Adrenal gland (tissue), 12 donors: ENCODE data around the gene RAPGEF4. TPM values are rescaled to one million over a fixed set of nuclear protein-coding genes. Genes with fewer than 3 reads are reported as not detected.

Experiments
- DNase-seq, 7 donors: peaks; one replicate each; pipeline ENCODE4 v3.0.0-alpha.2; 2019 to 2020
- H3K27ac ChIP-seq, 5 donors: fragments of 200-600 bp; sonication (generic) in 4 of 5; 1 replicate in 3 of 5; 2 replicates in 2 of 5; pipeline versions ENCODE4 v1.5.1 to v1.8.0; 2016 to 2020; ENCODE audit warnings: mild to moderate bottlenecking in 1 of 5
- H3K27me3 ChIP-seq: fragments of 200-600 bp; 2 replicates; pipeline ENCODE4 v1.8.0; 2021
- H3K36me3 ChIP-seq, 2 donors: fragments of 200-600 bp; replicated peaks in 1 of 2; 1 replicate in 1 of 2; 2 replicates in 1 of 2; pipeline versions ENCODE4 v1.5.1 to v1.8.0; 2018 to 2022
- H3K4me1 ChIP-seq, 2 donors: fragments of 200-600 bp; replicated peaks in 1 of 2; 1 replicate in 1 of 2; 2 replicates in 1 of 2; pipeline versions ENCODE4 v1.5.1 to v1.8.0; 2018 to 2021
- H3K4me3 ChIP-seq, 4 donors: fragments of 200-600 bp; sonication (generic) in 3 of 4; one replicate each; pipeline ENCODE4 v1.5.1; 2016 to 2018
- H3K9me3 ChIP-seq, 3 donors: fragments of 200-600 bp; sonication (generic) in 1 of 3; replicated peaks in 1 of 3; 1 replicate in 2 of 3; 2 replicates in 1 of 3; pipeline versions ENCODE4 v1.5.1 to v1.8.0; 2016 to 2021
- POLR2A ChIP-seq, 2 donors: fragments of 450-650 bp; IDR thresholded peaks; one replicate each; pipeline ENCODE4 v1.6.1; 2017; ENCODE audit warnings: antibody characterized with exemption in 2 of 2, mild to moderate bottlenecking in 2 of 2, moderate library complexity in 1 of 2
- WGBS, 4 donors: extraction: QIAGEN DNeasy Blood & Tissue Kit in 2 of 4; methylation state at CpG; one replicate each; pipeline versions ENCODE4 v1.1.5 to v1.1.7; 2013 to 2017; 5-methylcytosine and 5-hydroxymethylcytosine counted together
- intact Hi-C, 2 donors: fragments of 100-400 bp; cut with DNase I; formaldehyde crosslinking; loops; one replicate each; pipeline versions ENCODE4 v1.14.1 to v1.15.0; 2022 to 2023
- polyA plus RNA-seq, 3 donors: library from polyadenylated mRNA; stranded (reverse); fragments of 200-250 nt in 2 of 3; fragments of 350-450 nt in 1 of 3; fragmentation: Illumina TruSeq in 1 of 3; extraction: RNeasy Lipid Tissue Mini Kit (QIAGEN cat#74804) in 1 of 3; gene quantifications; one replicate each; pipeline ENCODE4 v1.2.3, GENCODE V29; 2013 to 2014
- total RNA-seq, 9 donors: library from RNA; depleted of rRNA in 4 of 9; stranded (reverse); fragments of >200 nt in 4 of 9; fragments of 120-200 nt in 1 of 9; fragmentation: NEBNext Ultra II Directional in 1 of 9; extraction: Animal tissue kit (Norgen Biotek cat#: 25700) in 1 of 9; gene quantifications; one replicate each; pipeline versions ENCODE4 v1.1.0 to v1.2.4, GENCODE V29; 2013 to 2023
- TF ChIP-seq, protein P1 (sequence below), 6 experiments: fragments of 450-650 bp in 4 of 6; fragments of 200-600 bp in 2 of 6; sonication (generic) in 1 of 6; IDR thresholded peaks; 1 replicate in 5 of 6; 2 replicates in 1 of 6; pipeline versions ENCODE4 v1.5.1 to v1.8.0; 2016 to 2021; ENCODE audit warnings: antibody characterized with exemption in 6 of 6, mild to moderate bottlenecking in 2 of 6, moderate library complexity in 1 of 6
- donor health status: healthy with polysubstance abuse.
- donor health status: Bipolar disorder and iron deficiency.
- donor health status: DM: yes; HTN: yes; CAD: no.
- donor health status: DM: no; HTN: no; CAD: no.
- donor health status: DM: no; HTN: no; CAD: no.
- donor health status: DM: yes; HTN: yes; CAD: no.

RAPGEF4 gene
- total and polyA plus RNA-seq, 12 donors: 24.8 to 288 (median 101) TPM

DNA sequence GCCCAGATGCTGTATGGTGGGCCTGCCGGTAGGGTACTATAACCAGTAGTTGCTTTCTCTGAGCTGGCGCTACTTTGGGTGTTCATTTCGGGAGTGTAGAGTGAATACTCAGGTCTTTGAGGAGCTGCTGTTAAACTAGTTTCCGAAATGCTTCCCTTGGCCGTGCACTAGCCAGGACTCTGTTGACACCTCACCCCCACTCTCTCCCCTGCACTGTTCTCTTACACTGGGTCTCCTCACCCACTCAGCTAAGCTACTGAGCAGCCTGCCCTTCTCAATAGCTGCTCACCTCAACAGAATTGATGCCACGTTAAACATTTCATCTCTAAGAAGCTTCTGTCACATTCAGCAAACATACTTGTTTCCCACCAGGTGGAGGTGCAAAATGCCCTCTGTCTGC is 86.9 kb downstream of the RAPGEF4 start:
- WGBS, 4 donors: 78 to 91% (median 85%) methylated on average over 6 of the region's 6 CpGs
- DNase-seq: no peak
- H3K9me3 ChIP-seq: no peaks in the 10 kb centered on the region
- H3K27ac ChIP-seq: peak overlapping the region in 2 of 5 donors; percentile 51 to 59
- no peaks in the 10 kb centered on the region for H3K36me3 ChIP-seq
- H3K4me1 ChIP-seq: peaks cover 0 to 12% of the 10 kb centered on the region in 2 donors
- intact Hi-C loops: no loop called here
- no peaks in the 10 kb centered on the region for H3K27me3 ChIP-seq
- TF ChIP-seq, protein P1, sequence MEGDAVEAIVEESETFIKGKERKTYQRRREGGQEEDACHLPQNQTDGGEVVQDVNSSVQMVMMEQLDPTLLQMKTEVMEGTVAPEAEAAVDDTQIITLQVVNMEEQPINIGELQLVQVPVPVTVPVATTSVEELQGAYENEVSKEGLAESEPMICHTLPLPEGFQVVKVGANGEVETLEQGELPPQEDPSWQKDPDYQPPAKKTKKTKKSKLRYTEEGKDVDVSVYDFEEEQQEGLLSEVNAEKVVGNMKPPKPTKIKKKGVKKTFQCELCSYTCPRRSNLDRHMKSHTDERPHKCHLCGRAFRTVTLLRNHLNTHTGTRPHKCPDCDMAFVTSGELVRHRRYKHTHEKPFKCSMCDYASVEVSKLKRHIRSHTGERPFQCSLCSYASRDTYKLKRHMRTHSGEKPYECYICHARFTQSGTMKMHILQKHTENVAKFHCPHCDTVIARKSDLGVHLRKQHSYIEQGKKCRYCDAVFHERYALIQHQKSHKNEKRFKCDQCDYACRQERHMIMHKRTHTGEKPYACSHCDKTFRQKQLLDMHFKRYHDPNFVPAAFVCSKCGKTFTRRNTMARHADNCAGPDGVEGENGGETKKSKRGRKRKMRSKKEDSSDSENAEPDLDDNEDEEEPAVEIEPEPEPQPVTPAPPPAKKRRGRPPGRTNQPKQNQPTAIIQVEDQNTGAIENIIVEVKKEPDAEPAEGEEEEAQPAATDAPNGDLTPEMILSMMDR (IDR thresholded peaks at IDR 0.05): no peak
- TF ChIP-seq POLR2A (IDR thresholded peaks at IDR 0.05): no peak
- H3K4me3 ChIP-seq: peak overlapping the region in 1 of 4 donors; percentile 36

DNA sequence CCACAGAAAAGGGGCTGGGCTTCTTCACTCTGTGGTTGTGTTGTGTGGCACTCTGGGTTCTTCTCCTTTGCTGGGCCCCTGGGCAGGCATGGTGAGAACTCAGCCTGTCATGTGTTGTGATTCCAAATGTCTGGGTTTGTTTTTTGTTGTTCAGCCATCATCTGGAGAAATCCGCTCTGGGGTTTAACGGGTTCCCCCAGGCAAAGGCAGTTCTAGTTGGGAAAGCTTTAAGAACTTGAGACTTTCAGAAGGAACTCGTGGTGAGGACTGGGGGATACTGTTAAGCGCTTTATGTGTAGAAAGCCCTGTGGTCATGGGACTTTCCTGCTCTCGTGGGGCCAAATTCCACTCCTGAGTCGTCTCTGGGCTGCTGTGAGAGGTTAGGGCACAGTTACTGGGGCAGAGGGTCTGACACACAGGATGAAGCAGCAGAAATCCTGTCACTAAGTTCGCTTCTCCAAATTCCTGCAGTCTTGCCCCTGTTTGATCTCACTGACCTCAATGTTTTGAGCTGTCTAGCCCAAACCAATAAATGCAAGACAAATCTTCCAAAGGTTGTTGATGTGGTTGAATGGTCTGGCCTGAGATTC is 87.7 kb downstream of the RAPGEF4 start:
- no peak for DNase-seq
- no peak for TF ChIP-seq POLR2A (IDR thresholded peaks at IDR 0.05)
- TF ChIP-seq, protein P1 (IDR thresholded peaks at IDR 0.05): no peak
- Histone ChIP-seq H3K36me3 (no peaks in the 10 kb centered on the region), H3K27me3 (no peaks in the 10 kb centered on the region), H3K9me3 (no peaks in the 10 kb centered on the region), H3K27ac (peak overlapping the region in 2 of 5 donors; percentile 51 to 59), H3K4me1 (peaks cover 0 to 12% of the 10 kb centered on the region in 2 donors), H3K4me3 (peak overlapping the region in 1 of 4 donors; percentile 36)
- intact Hi-C loops: no loop called here
- 61 to 75% (median 69%) methylated on average over 5 to 7 of the region's 7 CpGs for WGBS, 4 donors

GRCh38 chr2:172826522-172826921 is 90.9 kb downstream of the RAPGEF4 start:
- TF ChIP-seq POLR2A (IDR thresholded peaks at IDR 0.05): no peak
- TF ChIP-seq, protein P1 (IDR thresholded peaks at IDR 0.05): no peak
- no peaks in the 10 kb centered on the region for H3K9me3 ChIP-seq
- intact Hi-C loops: no loop called here
- no peaks in the 10 kb centered on the region for H3K36me3 ChIP-seq
- WGBS, 4 donors: 86 to 93% (median 87%) methylated on average over 3 of the region's 3 CpGs
- H3K27me3 ChIP-seq: no peaks in the 10 kb centered on the region
- H3K27ac ChIP-seq: no peak overlapping the region
- no peak for DNase-seq
- H3K4me3 ChIP-seq: no peak overlapping the region
- peaks cover 0 to 1% of the 10 kb centered on the region in 2 donors for H3K4me1 ChIP-seq

DNA sequence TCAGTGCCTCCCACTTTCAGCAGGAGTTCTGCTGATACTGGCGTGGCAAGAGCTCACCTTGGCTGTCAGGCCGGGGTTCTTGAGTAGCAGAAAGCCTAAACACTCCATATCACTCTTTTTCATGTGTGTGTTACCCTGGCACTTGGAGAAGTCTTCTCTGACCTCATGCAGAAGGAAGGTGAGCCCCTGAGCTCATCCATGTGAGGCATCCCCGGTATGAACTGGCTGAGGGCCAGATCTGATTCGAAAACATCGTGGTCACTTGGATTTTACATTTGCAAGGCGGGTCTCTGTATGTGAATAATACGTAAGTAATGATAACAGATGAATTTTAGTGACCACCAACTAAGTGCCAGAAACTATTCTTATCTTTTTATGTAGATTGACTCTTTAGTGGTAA is 93.6 kb downstream of the RAPGEF4 start:
- Histone ChIP-seq H3K27ac (peak overlapping the region in 1 of 5 donors; percentile 19), H3K9me3 (no peaks in the 10 kb centered on the region), H3K27me3 (no peaks in the 10 kb centered on the region), H3K4me3 (no peak overlapping the region), H3K36me3 (no peaks in the 10 kb centered on the region), H3K4me1 (peaks cover 0 to 10% of the 10 kb centered on the region in 2 donors)
- TF ChIP-seq, protein P1 (IDR thresholded peaks at IDR 0.05): no peak
- no peak for TF ChIP-seq POLR2A (IDR thresholded peaks at IDR 0.05)
- WGBS, 4 donors: 77 to 80% (median 79%) methylated on average over 7 of the region's 7 CpGs
- intact Hi-C loops: no loop called here
- DNase-seq: no peak
